ENCODE measurements around the gene PTGFRN. TPM values are rescaled to one million over a fixed set of nuclear protein-coding genes. Genes with fewer than 3 reads are reported as not detected.

PTGFRN gene
- polyA plus RNA-seq, 6 donors from 2014 or later: not detected

GRCh38 chr1:116986421-116987255 lies 76.9 kb downstream of the PTGFRN start:
- ATAC-seq (ENCODE audit: low read depth in 2 of 2) (no peak), DNase-seq (no peak)
- Mint-ChIP-seq H3K27ac (no peak overlapping the region), H3K27me3 (peaks cover 15 to 25% (median 17%) of the 10 kb centered on the region in 3 donors), H3K4me1 (peaks cover 0 to 5% (median 0%) of the 10 kb centered on the region in 3 donors), H3K9me3 (no peaks in the 10 kb centered on the region), H3K36me3 (no peaks in the 10 kb centered on the region), H3K4me3 (peak overlapping the region in 5 of 8 donors; percentile 0 to 73 (median 17))

- Mint-ChIP-seq H3K4me1 (peaks cover 0 to 5% (median 0%) of the 10 kb centered on the region in 3 donors), H3K9me3 (no peaks in the 10 kb centered on the region), H3K27me3 (peaks cover 13 to 22% (median 16%) of the 10 kb centered on the region in 3 donors), H3K27ac (no peak overlapping the region), H3K36me3 (no peaks in the 10 kb centered on the region), H3K4me3 (peak overlapping the region in 5 of 8 donors; percentile 0 to 73 (median 17))
- no peak for ATAC-seq (ENCODE audit: low read depth in 2 of 2)
- DNase-seq: no peak
These were observed 77.5 kb downstream of the PTGFRN start for GRCh38 chr1:116987256-116987555.

GRCh38 chr1:116988248-116988647 lies 78.5 kb downstream of the PTGFRN start:
- Mint-ChIP-seq H3K27me3 (peaks cover 10 to 18% (median 12%) of the 10 kb centered on the region in 3 donors), H3K27ac (no peak overlapping the region), H3K4me3 (no peak overlapping the region), H3K4me1 (peaks cover 0 to 5% (median 0%) of the 10 kb centered on the region in 3 donors), H3K36me3 (no peaks in the 10 kb centered on the region), H3K9me3 (peaks cover 0 to 5% (median 0%) of the 10 kb centered on the region in 7 donors)
- DNase-seq (no peak), ATAC-seq (ENCODE audit: low read depth in 2 of 2) (no peak)

- DNase-seq: no peak
- H3K4me3 Mint-ChIP-seq: no peak overlapping the region
- H3K9me3 Mint-ChIP-seq: peaks cover 0 to 7% (median 0%) of the 10 kb centered on the region in 7 donors
- no peak for ATAC-seq (ENCODE audit: low read depth in 2 of 2)
- peaks cover 10 to 18% (median 12%) of the 10 kb centered on the region in 3 donors for H3K27me3 Mint-ChIP-seq
- H3K27ac Mint-ChIP-seq: peak overlapping the region in 1 of 6 donors; percentile 47
- peaks cover 0 to 5% (median 0%) of the 10 kb centered on the region in 3 donors for H3K4me1 Mint-ChIP-seq
- no peaks in the 10 kb centered on the region for H3K36me3 Mint-ChIP-seq
These were observed 79.2 kb downstream of the PTGFRN start for GRCh38 chr1:116988908-116989307.

- peaks cover 0 to 5% (median 0%) of the 10 kb centered on the region in 3 donors for H3K4me1 Mint-ChIP-seq
- no peak overlapping the region for H3K4me3 Mint-ChIP-seq
- no peak overlapping the region for H3K27ac Mint-ChIP-seq
- DNase-seq: no peak
- H3K9me3 Mint-ChIP-seq: peaks cover 0 to 7% (median 0%) of the 10 kb centered on the region in 7 donors
- no peaks in the 10 kb centered on the region for H3K36me3 Mint-ChIP-seq
- no peak for ATAC-seq (ENCODE audit: low read depth in 2 of 2)
- peaks cover 10 to 12% (median 11%) of the 10 kb centered on the region in 3 donors for H3K27me3 Mint-ChIP-seq
These were observed 80.1 kb downstream of the PTGFRN start for GRCh38 chr1:116989835-116990234.

GRCh38 chr1:116990612-116991151 lies 81.0 kb downstream of the PTGFRN start:
- peaks cover 0 to 7% (median 0%) of the 10 kb centered on the region in 7 donors for H3K9me3 Mint-ChIP-seq
- ATAC-seq (ENCODE audit: low read depth in 2 of 2) (no peak), DNase-seq (no peak)
- H3K36me3 Mint-ChIP-seq: no peaks in the 10 kb centered on the region
- no peak overlapping the region for H3K4me3 Mint-ChIP-seq
- H3K27ac Mint-ChIP-seq: no peak overlapping the region
- H3K4me1 Mint-ChIP-seq: peaks cover 0 to 5% (median 0%) of the 10 kb centered on the region in 3 donors
- peaks cover 10 to 12% (median 10%) of the 10 kb centered on the region in 3 donors for H3K27me3 Mint-ChIP-seq

- Mint-ChIP-seq H3K27ac (no peak overlapping the region), H3K9me3 (peaks cover 0 to 7% (median 0%) of the 10 kb centered on the region in 7 donors), H3K4me3 (no peak overlapping the region), H3K36me3 (no peaks in the 10 kb centered on the region), H3K4me1 (peaks cover 0 to 5% (median 0%) of the 10 kb centered on the region in 3 donors), H3K27me3 (peaks cover 10 to 12% (median 10%) of the 10 kb centered on the region in 3 donors)
- DNase-seq: no peak
- no peak for ATAC-seq (ENCODE audit: low read depth in 2 of 2)
These were observed 81.6 kb downstream of the PTGFRN start for GRCh38 chr1:116991171-116991845.

- Mint-ChIP-seq H3K4me1 (peaks cover 0 to 5% (median 0%) of the 10 kb centered on the region in 3 donors), H3K27me3 (peaks cover 4 to 8% (median 6%) of the 10 kb centered on the region in 3 donors), H3K27ac (no peak overlapping the region), H3K9me3 (peaks cover 0 to 7% (median 0%) of the 10 kb centered on the region in 7 donors), H3K36me3 (no peaks in the 10 kb centered on the region), H3K4me3 (no peak overlapping the region)
- ATAC-seq (ENCODE audit: low read depth in 2 of 2): no peak
- DNase-seq: no peak
These were observed 82.2 kb downstream of the PTGFRN start for GRCh38 chr1:116991918-116992317.

GRCh38 chr1:116993286-116993685 lies 83.6 kb downstream of the PTGFRN start:
- Mint-ChIP-seq H3K27ac (no peak overlapping the region), H3K36me3 (no peaks in the 10 kb centered on the region), H3K9me3 (peaks cover 0 to 7% (median 0%) of the 10 kb centered on the region in 7 donors), H3K4me1 (no peaks in the 10 kb centered on the region), H3K27me3 (peaks cover 0 to 4% (median 0%) of the 10 kb centered on the region in 3 donors), H3K4me3 (no peak overlapping the region)
- DNase-seq: no peak
- ATAC-seq (ENCODE audit: low read depth in 2 of 2): no peak

GRCh38 chr1:116994411-116994810 lies 84.7 kb downstream of the PTGFRN start:
- no peaks in the 10 kb centered on the region for H3K36me3 Mint-ChIP-seq
- H3K27ac Mint-ChIP-seq: no peak overlapping the region
- no peak overlapping the region for H3K4me3 Mint-ChIP-seq
- H3K9me3 Mint-ChIP-seq: peaks cover 0 to 7% (median 0%) of the 10 kb centered on the region in 7 donors
- H3K4me1 Mint-ChIP-seq: no peaks in the 10 kb centered on the region
- DNase-seq (no peak), ATAC-seq (ENCODE audit: low read depth in 2 of 2) (no peak)
- peaks cover 0 to 4% (median 0%) of the 10 kb centered on the region in 3 donors for H3K27me3 Mint-ChIP-seq

- Mint-ChIP-seq H3K27me3 (no peaks in the 10 kb centered on the region), H3K27ac (no peak overlapping the region)
- ATAC-seq (ENCODE audit: low read depth in 2 of 2): no peak
These were observed 87.3 kb downstream of the PTGFRN start for GRCh38 chr1:116997066-116997465.

GRCh38 chr1:116997636-116998035 lies 87.9 kb downstream of the PTGFRN start:
- DNase-seq: no peak
- H3K4me1 Mint-ChIP-seq: peaks cover 5 to 21% (median 11%) of the 10 kb centered on the region in 3 donors
- peaks cover 0 to 7% (median 0%) of the 10 kb centered on the region in 7 donors for H3K9me3 Mint-ChIP-seq
- no peak overlapping the region for H3K27ac Mint-ChIP-seq
- ATAC-seq (ENCODE audit: low read depth in 2 of 2): no peak
- no peak overlapping the region for H3K4me3 Mint-ChIP-seq
- H3K36me3 Mint-ChIP-seq: no peaks in the 10 kb centered on the region
- H3K27me3 Mint-ChIP-seq: no peaks in the 10 kb centered on the region

More at GRCh38 chr1:116997066-116997465, 87.3 kb downstream of the PTGFRN start:
- peaks cover 5 to 17% (median 7%) of the 10 kb centered on the region in 3 donors for H3K4me1 Mint-ChIP-seq
- H3K9me3 Mint-ChIP-seq: peaks cover 0 to 7% (median 0%) of the 10 kb centered on the region in 7 donors
- no peak for DNase-seq
- H3K4me3 Mint-ChIP-seq: no peak overlapping the region
- H3K36me3 Mint-ChIP-seq: no peaks in the 10 kb centered on the region

GRCh38 chr1:116999596-116999995 lies 89.9 kb downstream of the PTGFRN start:
- DNase-seq (no peak), ATAC-seq (ENCODE audit: low read depth in 2 of 2) (no peak)
- H3K4me3 Mint-ChIP-seq: no peak overlapping the region
- H3K4me1 Mint-ChIP-seq: peaks cover 5 to 23% (median 11%) of the 10 kb centered on the region in 3 donors
- H3K27me3 Mint-ChIP-seq: no peaks in the 10 kb centered on the region
- no peaks in the 10 kb centered on the region for H3K9me3 Mint-ChIP-seq
- no peak overlapping the region for H3K27ac Mint-ChIP-seq
- H3K36me3 Mint-ChIP-seq: no peaks in the 10 kb centered on the region
